Measurements from ENCODE around the gene MYH7B. TPM values are rescaled to one million over a fixed set of nuclear protein-coding genes. Genes with fewer than 3 reads are reported as not detected.

Gene MYH7B
- total and polyA plus RNA-seq, 2 donors (not counting 3 experiments of a cell fraction or from before 2014, with no cell fraction given): 0.03 TPM; not detected in 1

- FAIRE-seq (no peak), DNase-seq (ENCODE audit: low read depth, low spot score) (no peak)
- Histone ChIP-seq H3K4me2 (ENCODE audit: insufficient read depth, low read length) (no peak overlapping the region), H4K20me1 (replicated peaks; ENCODE audit: control insufficient read depth, extremely low read depth, insufficient read depth, low read length) (no peaks in the 10 kb centered on the region), H3K9me1 (replicated peaks; ENCODE audit: control insufficient read depth, extremely low read depth, insufficient read depth, low read length) (no peaks in the 10 kb centered on the region), H3K4me3 (replicated peaks in 1 of 3; ENCODE audit: insufficient read depth in 1 of 3, low read depth in 1 of 3, low read length in 3 of 3) (no peak overlapping the region), H3K9me3 (replicated peaks; ENCODE audit: control insufficient read depth, insufficient read depth, low read length) (no peaks in the 10 kb centered on the region), H3K27ac (ENCODE audit: insufficient read depth, low read depth, low read length) (no peak overlapping the region), H3K9ac (replicated peaks; ENCODE audit: extremely low read depth, insufficient read depth, low read length) (no peak overlapping the region), H2AFZ (ENCODE audit: low read depth, low read length) (no peak overlapping the region), H3K79me2 (ENCODE audit: control insufficient read depth, insufficient read depth, low read length) (peaks cover 6% of the 10 kb centered on the region), H3K4me1 (ENCODE audit: control insufficient read depth, extremely low read depth, insufficient read depth, low read length) (peaks cover 17% of the 10 kb centered on the region), H3K27me3 (ENCODE audit: control insufficient read depth in 2 of 2, insufficient read depth in 2 of 2, low read length in 2 of 2) (no peaks in the 10 kb centered on the region), H3K36me3 (ENCODE audit: control insufficient read depth in 2 of 2, extremely low read depth in 1 of 2, insufficient read depth in 2 of 2, low read length in 2 of 2) (no peaks in the 10 kb centered on the region)
- BruUV-seq (replicated peaks): no TSS peak
- no peak for TF ChIP-seq MYC (IDR thresholded peaks at IDR 0.05; ENCODE audit: low read depth, low read length)
- dilution Hi-C loops (cut with MboI; ENCODE audit: extremely low pct_ligation_motif_present, low sequenced_read_pairs) (no loop called here), intact Hi-C loops (cut with micrococcal nuclease) (loop anchor here (5.0 kb wide), 1 partner anchor 125 kb away; no protein-coding TSS in a partner anchor)
- POLR2A ChIA-PET: interaction anchor here (0.6 to 1.5 kb wide), 2 partner anchors 83 kb away, joined by 3 to 7 read pairs; no protein-coding TSS in a partner anchor
- CTCF ChIA-PET: interaction anchor here (1.2 to 5.8 kb wide), 7 partner anchors 14 to 121 kb away, joined by 6 to 182 read pairs (median 8); partner anchors contain the start of genes ACSS2 and GGT7
Measured at GRCh38 chr20:34956751-34957472, 1.2 kb downstream of the MYH7B start.

GRCh38 chr20:34964486-34964885 lies 8.8 kb downstream of the MYH7B start:
- Histone ChIP-seq H3K36me3 (ENCODE audit: control insufficient read depth in 2 of 2, extremely low read depth in 1 of 2, insufficient read depth in 2 of 2, low read length in 2 of 2) (no peaks in the 10 kb centered on the region), H3K9ac (replicated peaks; ENCODE audit: extremely low read depth, insufficient read depth, low read length) (no peak overlapping the region), H3K27ac (ENCODE audit: insufficient read depth, low read depth, low read length) (no peak overlapping the region), H3K4me1 (ENCODE audit: control insufficient read depth, extremely low read depth, insufficient read depth, low read length) (no peaks in the 10 kb centered on the region), H2AFZ (ENCODE audit: low read depth, low read length) (no peak overlapping the region), H3K9me1 (replicated peaks; ENCODE audit: control insufficient read depth, extremely low read depth, insufficient read depth, low read length) (no peaks in the 10 kb centered on the region), H4K20me1 (replicated peaks; ENCODE audit: control insufficient read depth, extremely low read depth, insufficient read depth, low read length) (no peaks in the 10 kb centered on the region), H3K4me3 (replicated peaks in 1 of 3; ENCODE audit: insufficient read depth in 1 of 3, low read depth in 1 of 3, low read length in 3 of 3) (no peak overlapping the region), H3K4me2 (ENCODE audit: insufficient read depth, low read length) (no peak overlapping the region), H3K9me3 (replicated peaks; ENCODE audit: control insufficient read depth, insufficient read depth, low read length) (no peaks in the 10 kb centered on the region), H3K27me3 (ENCODE audit: control insufficient read depth in 2 of 2, insufficient read depth in 2 of 2, low read length in 2 of 2) (no peaks in the 10 kb centered on the region), H3K79me2 (ENCODE audit: control insufficient read depth, insufficient read depth, low read length) (no peaks in the 10 kb centered on the region)
- TF ChIP-seq CTCF (IDR thresholded peaks at IDR 0.05; ENCODE audit: extremely low read depth in 1 of 2, insufficient read depth in 1 of 2, low read depth in 1 of 2, low read length in 2 of 2) (no peak), JUN (IDR thresholded peaks at IDR 0.05; ENCODE audit: borderline replicate concordance, insufficient read depth, insufficient read length, low read depth) (no peak), GATA2 (IDR thresholded peaks at IDR 0.05; ENCODE audit: insufficient read depth, insufficient read length, low read depth, low read length) (no peak), MAX (IDR thresholded peaks at IDR 0.05; ENCODE audit: insufficient read depth, insufficient read length) (no peak), FOS (IDR thresholded peaks at IDR 0.05; ENCODE audit: borderline replicate concordance, insufficient read depth, low read length) (no peak), POLR2AphosphoS5 (IDR thresholded peaks at IDR 0.05; ENCODE audit: insufficient read depth, low read depth, low read length) (no peak), EZH2 (IDR thresholded peaks at IDR 0.05; ENCODE audit: borderline replicate concordance, low read depth, low read length, severe bottlenecking) (no peak), MYC (IDR thresholded peaks at IDR 0.05; ENCODE audit: low read depth, low read length) (no peak), POLR2A (IDR thresholded peaks at IDR 0.05; ENCODE audit: low read depth, low read length) (no peak)
- dilution Hi-C loops (cut with MboI; ENCODE audit: extremely low pct_ligation_motif_present, low sequenced_read_pairs) (no loop called here), intact Hi-C loops (cut with micrococcal nuclease) (no loop called here)
- ChIA-PET POLR2A (no interaction called here), CTCF (no interaction called here)
- DNase-seq (ENCODE audit: low read depth, low spot score): no peak
- BruUV-seq (replicated peaks): no TSS peak
- no peak for FAIRE-seq
